ENCODE data around the gene ZNF155.
A peak's percentile ranks its signal among the peaks of the same experiment; 100 is the strongest.

ZNF155 gene

GRCh38 chr19:44005973-44006372 is 22.0 kb downstream of the ZNF155 start:
- DNase-seq, result no peak

- DNase-seq, result no peak
These were observed 23.5 kb downstream of the ZNF155 start for GRCh38 chr19:44007473-44007872.

GRCh38 chr19:44010468-44010867 is 26.5 kb downstream of the ZNF155 start:
- no peak for DNase-seq

- no peak for DNase-seq
These were observed 35.5 kb downstream of the ZNF155 start for GRCh38 chr19:44019498-44019897.

- DNase-seq, result no peak
These were observed 37.2 kb downstream of the ZNF155 start for GRCh38 chr19:44021221-44021620.

- no peak for DNase-seq
These were observed 40.9 kb downstream of the ZNF155 start for GRCh38 chr19:44024900-44025216.

- DNase-seq, result peak; percentile 78 to 88
These were observed 41.4 kb downstream of the ZNF155 start, which contains the start of gene ZNF222 for GRCh38 chr19:44025217-44025936. TSS of gene ZNF222 (plus strand) at chr19:44025379. CDS start at chr19:44025437, 58 bp downstream.

- no peak for DNase-seq
These were observed 42.6 kb downstream of the ZNF155 start for GRCh38 chr19:44026622-44027021.

GRCh38 chr19:44032001-44032610 is 48.1 kb downstream of the ZNF155 start:
- DNase-seq, result no peak

- DNase-seq, result no peak
These were observed 58.2 kb downstream of the ZNF155 start for GRCh38 chr19:44042147-44042546.
